Activated CD8-positive, alpha-beta T cell treated with anti-CD3 and anti-CD28 coated beads for 36 hours (primary cell): ENCODE data around the gene FAM118A. TPM values are rescaled to one million over a fixed set of nuclear protein-coding genes. Genes with fewer than 3 reads are reported as not detected.

Source experiments
- ATAC-seq: fragments of 200-7000 bp; cut with Tn5 transposase; one replicate; pipeline ENCODE4 v1.10.0; 2021; ENCODE audit warnings: mild to moderate bottlenecking, moderate library complexity
- CTCF ChIA-PET: fragments of 350-600 bp; sonication (Branson Sonifier 250); formaldehyde crosslinking; loops from one replicate; lab custom pipeline; 2021; ENCODE audit warnings: antibody characterized with exemption; lab: Charles Lee
- POLR2A ChIA-PET: fragments of 350-600 bp; sonication (Branson Sonifier 250); formaldehyde crosslinking; loops from one replicate; lab custom pipeline; 2021; ENCODE audit warnings: antibody characterized with exemption; lab: Charles Lee
- DNase-seq: peaks from one replicate; pipeline ENCODE4 v3.0.0-alpha.2; 2020
- H3K27ac Mint-ChIP-seq: one replicate; pipeline ENCODE4 v1.8.0; 2021; ENCODE audit warnings: mild to moderate bottlenecking, mixed read lengths
- H3K27me3 Mint-ChIP-seq: one replicate; pipeline ENCODE4 v1.8.0; 2021; ENCODE audit warnings: mixed read lengths
- H3K36me3 Mint-ChIP-seq: one replicate; pipeline ENCODE4 v1.8.0; 2021; ENCODE audit warnings: low read depth, mixed read lengths
- H3K4me1 Mint-ChIP-seq: one replicate; pipeline ENCODE4 v1.8.0; 2021; ENCODE audit warnings: low read depth, mixed read lengths
- H3K4me3 Mint-ChIP-seq: one replicate; pipeline ENCODE4 v1.8.0; 2021; ENCODE audit warnings: mild to moderate bottlenecking, moderate library complexity, mixed read lengths
- H3K9me3 Mint-ChIP-seq: one replicate; pipeline ENCODE4 v1.8.0; 2021; ENCODE audit warnings: mixed read lengths
- intact Hi-C: fragments of 100-400 bp; cut with micrococcal nuclease; formaldehyde crosslinking; loops from one replicate; pipeline ENCODE4 v1.10.0; 2022
- total RNA-seq, 2 experiments: library from RNA; stranded (reverse); gene quantifications; one replicate each; pipeline ENCODE4 v1.2.3, GENCODE V29; 2021
- TF ChIP-seq, protein P1 (sequence below): fragments of 200-600 bp; IDR thresholded peaks from one replicate; pipeline ENCODE4 v1.8.0; 2022; ENCODE audit warnings: antibody characterized with exemption, mild to moderate bottlenecking

The FAM118A gene
- total RNA-seq, 2 experiments from 2014 or later = 30.6 to 32.4 TPM

DNA sequence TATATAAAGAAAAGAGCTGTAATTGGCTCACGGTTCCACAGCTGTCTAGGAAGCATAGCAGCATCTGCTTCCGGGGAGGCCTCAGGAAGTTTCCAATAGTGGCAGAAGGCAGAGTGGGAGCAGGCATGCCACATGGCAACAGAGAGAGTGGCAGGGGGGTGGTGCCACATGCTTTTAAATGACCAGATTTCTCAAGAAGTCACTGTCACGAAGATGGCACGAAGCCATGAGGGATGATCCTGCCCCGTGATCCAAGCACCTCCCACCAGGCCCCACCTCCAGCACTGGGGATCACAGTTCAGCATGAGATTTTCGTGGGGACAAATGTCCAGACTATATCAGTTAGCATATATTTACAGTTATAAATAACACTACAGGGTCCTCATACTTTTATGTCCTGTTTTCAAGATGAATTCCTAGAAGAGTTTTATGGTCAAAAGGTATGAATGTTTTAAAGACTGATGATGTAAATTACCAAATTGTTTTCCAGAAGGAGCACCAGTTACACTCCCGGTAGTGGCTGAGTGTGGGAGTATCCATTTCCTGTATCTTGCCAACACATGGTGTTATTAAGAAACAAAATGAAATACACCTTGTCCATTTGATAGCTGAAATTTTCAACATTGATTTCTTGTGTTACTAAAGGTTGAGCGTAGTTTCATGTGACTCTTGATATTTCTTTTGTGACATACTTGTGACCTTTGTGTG, 19.2 kb downstream of the FAM118A start:
- Mint-ChIP-seq H3K4me3 (no peak overlapping the region), H3K27me3 (no peaks in the 10 kb centered on the region), H3K4me1 (peaks cover 14% of the 10 kb centered on the region), H3K27ac (peak overlapping the region; percentile 34), H3K9me3 (no peaks in the 10 kb centered on the region), H3K36me3 (peaks cover 28% of the 10 kb centered on the region)
- ChIA-PET POLR2A (no interaction called here), CTCF (no interaction called here)
- intact Hi-C loops = no loop called here
- no peak for ATAC-seq
- DNase-seq = no peak
- TF ChIP-seq, protein P1, sequence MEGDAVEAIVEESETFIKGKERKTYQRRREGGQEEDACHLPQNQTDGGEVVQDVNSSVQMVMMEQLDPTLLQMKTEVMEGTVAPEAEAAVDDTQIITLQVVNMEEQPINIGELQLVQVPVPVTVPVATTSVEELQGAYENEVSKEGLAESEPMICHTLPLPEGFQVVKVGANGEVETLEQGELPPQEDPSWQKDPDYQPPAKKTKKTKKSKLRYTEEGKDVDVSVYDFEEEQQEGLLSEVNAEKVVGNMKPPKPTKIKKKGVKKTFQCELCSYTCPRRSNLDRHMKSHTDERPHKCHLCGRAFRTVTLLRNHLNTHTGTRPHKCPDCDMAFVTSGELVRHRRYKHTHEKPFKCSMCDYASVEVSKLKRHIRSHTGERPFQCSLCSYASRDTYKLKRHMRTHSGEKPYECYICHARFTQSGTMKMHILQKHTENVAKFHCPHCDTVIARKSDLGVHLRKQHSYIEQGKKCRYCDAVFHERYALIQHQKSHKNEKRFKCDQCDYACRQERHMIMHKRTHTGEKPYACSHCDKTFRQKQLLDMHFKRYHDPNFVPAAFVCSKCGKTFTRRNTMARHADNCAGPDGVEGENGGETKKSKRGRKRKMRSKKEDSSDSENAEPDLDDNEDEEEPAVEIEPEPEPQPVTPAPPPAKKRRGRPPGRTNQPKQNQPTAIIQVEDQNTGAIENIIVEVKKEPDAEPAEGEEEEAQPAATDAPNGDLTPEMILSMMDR = no peak

DNA sequence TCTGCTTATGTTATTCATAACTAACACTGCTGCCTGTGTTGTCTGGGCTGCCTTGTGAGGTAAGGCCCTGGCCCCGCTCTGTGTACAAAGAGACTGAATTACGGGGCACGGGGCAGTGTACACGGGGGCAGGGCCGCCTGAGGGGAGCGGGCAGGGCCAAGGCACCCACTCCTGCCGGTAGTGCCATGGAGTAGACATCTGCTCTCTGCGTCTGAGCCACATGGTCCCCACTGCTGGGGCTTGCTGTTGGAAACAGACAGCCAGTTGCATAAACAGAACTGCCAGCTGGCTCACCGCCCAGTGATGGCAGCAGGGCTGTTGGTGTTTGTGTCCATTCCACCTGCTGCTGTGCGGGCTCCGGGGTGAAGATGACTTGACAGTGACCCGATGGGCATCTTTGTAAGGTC, 19.8 kb downstream of the FAM118A start:
- ChIA-PET POLR2A (no interaction called here), CTCF (no interaction called here)
- peak overlapping the region; percentile 5 for H3K27ac Mint-ChIP-seq
- ATAC-seq (no peak), DNase-seq (no peak)
- no peak overlapping the region for H3K4me3 Mint-ChIP-seq
- peaks cover 24% of the 10 kb centered on the region for H3K36me3 Mint-ChIP-seq
- TF ChIP-seq, protein P1 = no peak
- no peaks in the 10 kb centered on the region for H3K9me3 Mint-ChIP-seq
- H3K27me3 Mint-ChIP-seq = no peaks in the 10 kb centered on the region
- peaks cover 11% of the 10 kb centered on the region for H3K4me1 Mint-ChIP-seq
- intact Hi-C loops = no loop called here

DNA sequence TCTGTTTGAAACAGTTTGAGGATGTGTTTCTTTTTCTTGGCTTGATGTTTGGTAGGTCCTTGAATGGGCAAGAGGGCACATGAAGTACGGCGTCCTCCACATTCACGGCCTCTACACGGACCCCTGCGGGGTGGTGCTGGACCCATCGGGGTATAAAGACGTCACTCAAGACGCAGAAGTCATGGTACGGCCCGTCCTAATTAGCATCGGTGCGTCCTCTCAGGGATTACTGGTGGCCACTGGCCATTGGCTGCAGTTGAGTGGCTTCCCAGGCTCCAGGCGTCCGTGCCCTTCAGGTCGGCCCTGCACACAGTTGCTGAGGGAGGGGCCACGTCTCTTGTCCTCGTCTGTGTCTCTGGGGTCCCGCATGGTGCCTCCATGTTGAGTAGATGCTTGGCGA, 20.8 kb downstream of the FAM118A start:
- TF ChIP-seq, protein P1 = no peak
- CTCF ChIA-PET = no interaction called here

DNA sequence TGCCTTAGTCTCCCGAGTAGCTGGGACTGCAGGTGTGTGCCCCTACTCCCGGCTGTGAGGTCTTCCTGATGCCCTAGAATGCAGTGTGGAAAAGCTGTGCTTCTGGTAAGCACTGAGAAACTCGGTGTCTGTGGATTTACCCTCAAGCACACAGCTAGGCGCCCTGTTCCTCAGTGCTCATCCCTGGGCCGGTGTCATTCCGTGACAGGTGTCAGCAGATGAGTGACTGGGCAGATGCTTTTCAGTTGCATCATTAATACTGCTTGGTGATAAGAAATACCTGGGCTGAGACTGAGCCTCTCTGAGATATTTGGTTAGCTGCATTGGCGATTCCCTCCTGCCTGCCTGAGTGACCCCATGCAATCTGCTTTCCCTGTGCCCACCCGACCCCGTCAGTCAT, 21.8 kb downstream of the FAM118A start:
- POLR2A ChIA-PET = interaction anchor here (0.8 to 1.1 kb wide), 4 partner anchors 9 to 40 kb away, joined by 3 to 4 read pairs (median 3); no protein-coding TSS in a partner anchor
- Mint-ChIP-seq H3K27me3 (no peaks in the 10 kb centered on the region), H3K4me3 (no peak overlapping the region), H3K9me3 (no peaks in the 10 kb centered on the region), H3K4me1 (peaks cover 10% of the 10 kb centered on the region), H3K27ac (peak overlapping the region; percentile 32), H3K36me3 (peaks cover 22% of the 10 kb centered on the region)
- no peak for ATAC-seq
- intact Hi-C loops = no loop called here
- CTCF ChIA-PET = no interaction called here
- TF ChIP-seq, protein P1 = no peak
- DNase-seq = no peak

More for the DNA sequence above, 20.8 kb downstream of the FAM118A start:
- Mint-ChIP-seq H3K4me1 (peaks cover 7% of the 10 kb centered on the region), H3K4me3 (no peak overlapping the region), H3K27ac (no peak overlapping the region), H3K27me3 (no peaks in the 10 kb centered on the region), H3K36me3 (peaks cover 20% of the 10 kb centered on the region), H3K9me3 (no peaks in the 10 kb centered on the region)
- DNase-seq (no peak), ATAC-seq (no peak)
- POLR2A ChIA-PET = interaction anchor here (0.7 to 1.1 kb wide), 3 partner anchors 8 to 1297 kb away, joined by 3 to 4 read pairs (median 3); no protein-coding TSS in a partner anchor
- intact Hi-C loops = no loop called here

DNA sequence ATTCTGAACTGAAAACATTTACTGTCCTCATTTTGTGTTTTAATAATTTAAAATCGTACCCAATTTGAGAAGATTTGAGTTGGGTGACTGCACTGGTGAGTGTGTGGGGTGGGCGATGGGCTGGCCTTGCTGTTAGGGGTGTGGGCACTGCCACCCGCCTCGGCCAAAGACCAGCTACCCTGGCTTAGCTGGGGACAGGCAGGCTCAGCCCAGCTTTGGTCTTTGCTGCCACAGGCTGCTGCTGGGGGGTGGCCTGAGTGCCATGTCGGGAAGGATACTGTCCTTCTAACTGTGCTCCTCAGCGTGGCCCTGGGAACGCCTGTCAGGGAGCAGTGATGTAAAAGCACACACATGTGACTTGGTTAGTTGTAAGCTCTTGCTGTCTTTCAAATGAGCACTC, 22.3 kb downstream of the FAM118A start:
- no peak overlapping the region for H3K27ac Mint-ChIP-seq
- ATAC-seq = no peak
- H3K27me3 Mint-ChIP-seq = no peaks in the 10 kb centered on the region
- ChIA-PET CTCF (no interaction called here), POLR2A (interaction anchor here (0.8 to 1.1 kb wide), 2 partner anchors 9 to 39 kb away, joined by 3 read pairs; no protein-coding TSS in a partner anchor)
- intact Hi-C loops = no loop called here
- H3K4me1 Mint-ChIP-seq = peaks cover 14% of the 10 kb centered on the region
- H3K4me3 Mint-ChIP-seq = no peak overlapping the region
- no peaks in the 10 kb centered on the region for H3K9me3 Mint-ChIP-seq
- TF ChIP-seq, protein P1 = no peak
- H3K36me3 Mint-ChIP-seq = peaks cover 26% of the 10 kb centered on the region
- DNase-seq = no peak
